HG03575 (cell line): Measurements from ENCODE around the gene FRAS1.

Experiments used
- ATAC-seq: cut with Tn5 transposase; IDR thresholded peaks from one replicate; pipeline ENCODE4 v1.9.1; 2021; ENCODE audit not compliant: unreplicated experiment, insufficient number of reproducible peaks, low FRiP score; ENCODE audit errors: extremely low read depth

FRAS1 gene

GRCh38 chr4:78377555-78377954 lies 320.4 kb downstream of the FRAS1 start:
- ATAC-seq = no peak

DNA sequence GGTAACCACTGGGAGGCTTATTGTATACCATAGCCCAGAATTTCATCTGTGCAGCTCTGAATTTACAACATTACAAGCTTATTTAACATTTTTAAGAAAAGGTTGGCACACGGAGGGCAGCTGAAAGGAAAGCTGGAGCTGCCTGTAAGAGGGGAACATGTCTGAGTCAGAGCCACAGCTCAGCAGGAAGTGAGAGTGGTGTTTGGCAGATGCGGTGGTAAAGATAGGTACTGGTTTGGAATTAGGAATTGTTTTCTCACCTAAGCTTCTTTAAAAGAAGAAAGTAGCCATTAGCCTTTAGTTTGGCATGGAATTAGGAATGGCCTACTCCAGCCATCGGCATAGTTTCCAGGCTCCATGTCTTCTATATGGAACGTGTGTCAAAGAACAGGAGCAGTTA lies 321.9 kb downstream of the FRAS1 start:
- ATAC-seq = no peak

DNA sequence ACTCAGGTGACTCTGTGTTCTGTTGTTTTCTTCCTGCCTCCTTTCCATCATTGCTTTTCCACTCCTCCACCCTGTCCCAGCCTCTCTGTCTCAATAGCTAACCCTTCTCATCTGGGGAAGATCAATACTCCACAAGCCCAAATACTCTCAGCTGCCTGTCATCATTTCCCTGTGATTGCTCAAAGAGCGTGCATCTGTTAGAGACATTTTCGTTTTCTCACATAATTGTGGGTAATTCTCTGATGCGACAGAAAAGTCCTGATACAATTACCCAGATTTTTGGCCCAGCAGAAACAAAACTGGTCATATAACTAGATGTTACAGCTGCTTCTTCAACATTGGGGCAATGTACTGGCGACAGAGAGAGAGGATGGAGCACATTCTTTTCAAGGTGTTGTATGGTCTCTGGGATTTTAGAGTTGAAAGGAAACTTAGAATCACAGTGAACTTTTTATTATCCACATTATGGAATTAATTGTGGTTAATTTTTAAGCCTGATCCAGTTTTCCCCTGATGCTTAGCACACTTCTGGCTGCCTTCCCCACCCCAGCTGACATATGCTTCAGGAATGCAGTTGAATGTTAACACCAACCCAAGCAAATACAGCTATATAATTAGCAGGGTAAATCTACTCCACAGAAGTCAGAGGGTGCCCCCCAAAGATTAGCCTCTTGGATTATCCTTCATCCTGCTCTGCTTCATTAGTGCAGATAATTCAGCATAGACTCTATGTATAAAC lies 323.0 kb downstream of the FRAS1 start:
- no peak for ATAC-seq

- no peak for ATAC-seq
These were observed 329.6 kb downstream of the FRAS1 start for GRCh38 chr4:78386679-78387078.

GRCh38 chr4:78395642-78396041 lies 338.5 kb downstream of the FRAS1 start:
- no peak for ATAC-seq

- ATAC-seq = no peak
These were observed 339.6 kb downstream of the FRAS1 start for GRCh38 chr4:78396613-78397291.

GRCh38 chr4:78397292-78397630 lies 340.1 kb downstream of the FRAS1 start:
- no peak for ATAC-seq

GRCh38 chr4:78409612-78410202 lies 352.6 kb downstream of the FRAS1 start:
- ATAC-seq = no peak

GRCh38 chr4:78410225-78410624 lies 353.1 kb downstream of the FRAS1 start:
- ATAC-seq = no peak

DNA sequence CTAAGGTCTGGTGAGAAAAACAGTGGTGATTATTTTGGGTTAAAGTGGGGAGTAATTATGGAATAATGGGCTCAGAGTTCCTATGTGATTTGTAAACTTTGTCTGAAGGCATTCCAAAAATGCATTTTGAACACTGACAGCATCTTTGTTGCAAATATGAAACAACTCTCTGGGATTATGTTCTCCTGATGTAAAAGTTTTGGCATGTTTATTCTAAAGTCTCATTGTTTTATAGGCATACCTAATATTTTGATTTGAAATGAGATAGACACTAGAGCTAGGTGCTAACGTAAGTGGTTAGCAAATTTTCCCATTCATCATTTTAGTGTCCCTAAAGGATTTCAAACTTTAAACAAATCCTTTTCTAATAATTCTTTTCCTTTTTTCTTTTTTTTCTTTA lies 353.6 kb downstream of the FRAS1 start:
- ATAC-seq = no peak

DNA sequence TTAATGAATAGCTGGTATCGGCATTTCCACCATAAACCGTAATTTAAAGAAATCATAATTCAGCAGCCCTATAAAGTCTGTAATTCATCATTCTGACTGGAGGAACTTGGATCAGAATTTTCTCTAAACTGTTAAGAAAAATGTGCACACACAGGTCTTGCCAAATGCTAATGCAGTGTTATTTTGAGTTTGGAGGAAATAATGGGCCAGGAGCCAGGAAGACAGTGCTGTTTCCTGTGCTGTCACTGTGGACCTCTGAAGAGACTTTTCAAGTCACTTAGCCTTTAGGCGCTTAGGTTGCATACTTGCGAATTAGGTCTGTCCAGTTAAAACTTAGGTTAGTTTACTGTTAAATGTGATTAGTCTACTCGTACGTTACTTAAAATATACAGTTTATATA lies 357.0 kb downstream of the FRAS1 start:
- no peak for ATAC-seq

- no peak for ATAC-seq
These were observed 360.5 kb downstream of the FRAS1 start for GRCh38 chr4:78417603-78418002.

DNA sequence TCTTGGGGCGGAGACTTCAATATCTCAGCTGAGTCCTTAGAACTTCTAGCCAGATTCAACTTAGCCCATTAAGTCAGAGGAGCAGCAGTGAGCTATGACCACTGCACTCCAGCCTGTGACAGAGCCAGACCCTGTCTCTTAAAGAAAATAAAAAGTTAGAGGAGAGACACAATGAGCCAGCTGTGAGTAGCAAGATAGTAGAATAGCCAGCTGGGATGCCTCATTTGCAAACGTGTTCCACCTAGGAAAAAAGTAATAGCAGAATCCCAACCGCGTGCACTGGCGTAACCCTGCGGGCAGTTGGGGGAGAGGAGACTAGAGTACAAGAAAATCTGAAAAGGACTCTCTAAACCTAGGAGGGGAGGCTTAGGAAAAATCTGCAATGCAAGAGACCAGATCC lies 361.3 kb downstream of the FRAS1 start:
- no peak for ATAC-seq

DNA sequence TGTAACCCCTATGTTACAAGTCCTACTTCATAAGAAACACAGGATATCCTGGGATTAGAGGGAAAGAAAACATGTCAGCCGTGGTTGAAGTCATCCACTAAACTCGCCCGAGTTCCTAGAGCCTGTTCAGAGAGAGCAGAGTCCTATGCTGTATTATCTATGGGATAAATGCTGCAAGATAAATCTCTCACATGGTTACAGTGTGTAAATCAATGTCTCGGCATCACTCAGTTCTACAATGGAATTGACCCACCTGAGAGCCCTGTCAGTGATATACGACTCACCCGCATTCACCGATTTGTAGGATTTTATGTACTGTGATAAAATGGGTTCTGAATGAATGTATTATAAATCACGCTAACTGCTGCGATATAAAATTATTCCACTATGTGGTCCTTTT lies 366.7 kb downstream of the FRAS1 start:
- ATAC-seq = no peak

- no peak for ATAC-seq
These were observed 367.3 kb downstream of the FRAS1 start for GRCh38 chr4:78424461-78424860.

DNA sequence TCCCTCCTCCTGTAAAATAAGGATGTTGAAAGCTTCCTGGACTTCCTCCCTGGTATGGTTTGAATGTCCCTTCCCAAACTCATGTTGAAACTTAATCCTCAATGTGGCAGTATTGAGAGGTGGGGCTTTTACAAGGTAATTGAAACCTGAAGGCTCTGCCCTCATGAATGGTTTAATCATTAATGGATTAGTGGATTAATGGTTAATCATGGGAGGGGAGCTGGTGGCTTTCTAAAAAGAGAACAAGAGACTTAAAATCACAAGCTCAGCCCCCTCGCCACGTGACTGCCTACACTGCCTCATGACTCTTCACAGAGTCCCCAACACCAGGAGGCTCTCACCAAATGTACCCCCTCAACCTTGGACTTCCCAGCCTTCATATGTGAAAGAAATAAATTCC lies 369.8 kb downstream of the FRAS1 start:
- no peak for ATAC-seq

DNA sequence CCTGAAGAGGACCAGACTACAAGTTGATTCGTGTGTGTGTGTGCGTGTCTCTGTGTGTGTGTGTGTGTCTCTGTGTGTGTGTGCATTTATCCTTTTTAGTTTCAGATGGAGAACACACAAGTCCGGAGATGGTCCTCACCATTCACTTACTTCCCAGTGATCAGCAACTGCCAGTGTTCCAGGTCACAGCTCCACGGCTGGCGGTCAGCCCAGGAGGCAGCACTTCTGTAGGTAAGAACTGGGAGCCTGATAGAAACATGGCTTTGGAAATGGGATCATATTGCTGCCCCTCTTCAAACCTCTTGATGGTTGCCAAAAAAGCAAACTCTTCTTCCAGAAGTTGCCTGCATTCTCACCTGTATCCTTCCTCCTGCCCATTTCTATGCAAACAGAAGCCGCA lies 371.9 kb downstream of the FRAS1 start:
- no peak for ATAC-seq

GRCh38 chr4:78432896-78433295 lies 375.8 kb downstream of the FRAS1 start:
- ATAC-seq = no peak

DNA sequence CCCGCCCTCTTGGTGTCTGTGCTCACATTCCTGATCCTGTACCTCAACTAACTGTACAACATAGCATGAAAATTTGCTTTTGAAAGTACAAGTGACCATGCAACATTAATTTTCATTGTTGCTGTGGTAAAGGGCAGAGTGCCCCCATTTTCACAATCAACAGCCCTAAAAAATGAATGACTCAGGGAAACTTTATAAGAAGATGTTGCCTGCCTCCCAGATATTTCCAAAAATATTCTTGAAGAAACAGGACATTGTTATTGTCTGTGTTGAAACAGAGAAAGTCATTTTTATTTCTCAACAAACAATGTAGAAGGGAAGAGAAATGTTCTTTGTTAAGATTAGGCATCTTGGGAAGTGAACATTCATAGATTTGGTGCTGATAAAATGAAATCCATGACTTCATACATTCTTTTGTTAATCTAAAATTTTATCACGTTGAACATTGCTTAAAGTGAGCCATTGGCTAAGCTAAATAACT lies 380.5 kb downstream of the FRAS1 start:
- ATAC-seq = no peak

GRCh38 chr4:78439328-78439727 lies 382.2 kb downstream of the FRAS1 start:
- ATAC-seq = no peak
